Endothelial cell of umbilical vein (primary cell): ENCODE data around the gene SETX. TPM values are rescaled to one million over a fixed set of nuclear protein-coding genes. Genes with fewer than 3 reads are reported as not detected.
A peak's percentile ranks its signal among the peaks of the same experiment; 100 is the strongest.

Source experiments
- BruUV-seq: library from RNA; stranded (reverse); fragments of 400-500 nt; replicated peaks from 2 replicates; lab custom pipeline; 2021; lab: Mats Ljungman, UMichigan
- CTCF ChIA-PET: fragments of 300-600, 350-600 bp; sonication (Branson Sonifier 250); formaldehyde crosslinking; loops from one replicate; lab custom pipeline; 2021; ENCODE audit warnings: antibody characterized with exemption, inconsistent platforms; lab: Charles Lee
- POLR2A ChIA-PET: fragments of 300-600, 350-600 bp; sonication (Branson Sonifier 250); formaldehyde crosslinking; loops from one replicate; lab custom pipeline; 2021; ENCODE audit warnings: antibody characterized with exemption, inconsistent platforms; lab: Charles Lee
- DNase-seq: peaks from one replicate; pipeline ENCODE4 v3.0.0-alpha.2; 2011; ENCODE audit warnings: low read depth, low spot score
- FAIRE-seq: peaks from 2 replicates; lab custom pipeline; 2011; peaks lifted over from hg19 to GRCh38; lab: Jason Lieb, UNC
- H2AFZ ChIP-seq: 2 replicates; pipeline ENCODE4 v1.6.0; 2012; ENCODE audit warnings: low read depth, low read length, control low read depth, inconsistent platforms
- H3K27ac ChIP-seq: 2 replicates; pipeline ENCODE4 v1.5.1; 2011; ENCODE audit warnings: low read depth, mild to moderate bottlenecking, control low read depth, low read length, moderate library complexity; ENCODE audit not compliant: insufficient read depth
- H3K27me3 ChIP-seq, 2 experiments: 2 replicates each; pipeline versions ENCODE4 v1.6.0 to v1.6.1; 2011; ENCODE audit warnings: low read length in 2 of 2, mixed read lengths in 1 of 2; ENCODE audit not compliant: control insufficient read depth in 2 of 2, insufficient read depth in 2 of 2
- H3K36me3 ChIP-seq, 2 experiments: 2 replicates in 1 of 2; 3 replicates in 1 of 2; pipeline ENCODE4 v1.5.1; 2011; ENCODE audit warnings: low read length in 2 of 2, mild to moderate bottlenecking in 1 of 2, moderate library complexity in 1 of 2; ENCODE audit not compliant: control insufficient read depth in 2 of 2, insufficient read depth in 2 of 2; ENCODE audit errors: extremely low read depth in 1 of 2
- H3K4me1 ChIP-seq: 3 replicates; pipeline ENCODE4 v1.5.1; 2011; ENCODE audit warnings: mild to moderate bottlenecking, low read length; ENCODE audit not compliant: control insufficient read depth, insufficient read depth; ENCODE audit errors: extremely low read depth
- H3K4me2 ChIP-seq: 2 replicates; pipeline ENCODE4 v1.6.1; 2011; ENCODE audit warnings: low read length, control low read depth, mixed read lengths; ENCODE audit not compliant: insufficient read depth
- H3K4me3 ChIP-seq, 3 experiments: fragments of 200-600 bp in 1 of 3; sonication (generic), shearing (Covaris generic) in 1 of 3; replicated peaks in 1 of 3; 2 replicates each; pipeline ENCODE4 v1.5.1; 2011 to 2016; ENCODE audit warnings: control low read depth in 3 of 3, low read length in 3 of 3, mild to moderate bottlenecking in 2 of 3, inconsistent platforms in 1 of 3, low read depth in 1 of 3, moderate library complexity in 1 of 3; ENCODE audit not compliant: insufficient read depth in 1 of 3
- H3K79me2 ChIP-seq: 2 replicates; pipeline ENCODE4 v1.6.0; 2012; ENCODE audit warnings: low read length, inconsistent platforms; ENCODE audit not compliant: control insufficient read depth, insufficient read depth
- H3K9ac ChIP-seq: replicated peaks from 2 replicates; pipeline ENCODE3; 2011; ENCODE audit warnings: low read length, control low read depth; ENCODE audit not compliant: insufficient read depth; ENCODE audit errors: extremely low read depth
- H3K9me1 ChIP-seq: replicated peaks from 3 replicates; pipeline ENCODE4 v1.6.0; 2011; ENCODE audit warnings: mild to moderate bottlenecking, low read length; ENCODE audit not compliant: control insufficient read depth, insufficient read depth; ENCODE audit errors: extremely low read depth
- H3K9me3 ChIP-seq: replicated peaks from 2 replicates; pipeline ENCODE4 v1.5.1; 2012; ENCODE audit warnings: low read length, inconsistent platforms; ENCODE audit not compliant: control insufficient read depth, insufficient read depth
- H4K20me1 ChIP-seq: replicated peaks from 2 replicates; pipeline ENCODE3; 2011; ENCODE audit warnings: mild to moderate bottlenecking, low read length; ENCODE audit not compliant: control insufficient read depth, insufficient read depth; ENCODE audit errors: extremely low read depth
- CTCF ChIP-seq, 2 donors: IDR thresholded peaks; 1 replicate in 1 of 2; 2 replicates in 1 of 2; pipeline ENCODE4 v1.5.1; 2011; ENCODE audit warnings: low read length in 2 of 2, mild to moderate bottlenecking in 2 of 2, moderate library complexity in 2 of 2, control low read depth in 1 of 2, inconsistent platforms in 1 of 2, low read depth in 1 of 2; ENCODE audit not compliant: insufficient read depth in 1 of 2; ENCODE audit errors: extremely low read depth in 1 of 2
- EZH2 ChIP-seq: IDR thresholded peaks from 2 replicates; pipeline ENCODE4 v1.6.1; 2012; ENCODE audit warnings: borderline replicate concordance, low read depth, mild to moderate bottlenecking, moderate library complexity, low read length, inconsistent platforms; ENCODE audit not compliant: severe bottlenecking
- FOS ChIP-seq: IDR thresholded peaks from 2 replicates; pipeline ENCODE4 v1.6.1; 2011; ENCODE audit warnings: mild to moderate bottlenecking, low read length, moderate library complexity, borderline replicate concordance; ENCODE audit not compliant: insufficient read depth
- GATA2 ChIP-seq: IDR thresholded peaks from 2 replicates; pipeline ENCODE4 v1.7.0; 2011; ENCODE audit warnings: low read depth, mild to moderate bottlenecking, moderate library complexity, mixed read lengths, low read length; ENCODE audit not compliant: insufficient read length, insufficient read depth
- JUN ChIP-seq: IDR thresholded peaks from 2 replicates; pipeline ENCODE4 v1.6.1; 2011; ENCODE audit warnings: borderline replicate concordance, low read depth; ENCODE audit not compliant: insufficient read length, insufficient read depth
- MAX ChIP-seq: IDR thresholded peaks from 2 replicates; pipeline ENCODE4 v1.6.1; 2011; ENCODE audit not compliant: insufficient read depth, insufficient read length
- MYC ChIP-seq: IDR thresholded peaks from one replicate; pipeline ENCODE4 v1.6.1; 2011; ENCODE audit warnings: mild to moderate bottlenecking, low read depth, low read length
- POLR2A ChIP-seq: IDR thresholded peaks from 2 replicates; pipeline ENCODE4 v1.6.1; 2012; ENCODE audit warnings: low read depth, mild to moderate bottlenecking, control low read depth, low read length
- POLR2AphosphoS5 ChIP-seq: IDR thresholded peaks from 2 replicates; pipeline ENCODE4 v1.6.1; 2012; ENCODE audit warnings: low read depth, mild to moderate bottlenecking, control low read depth, low read length, moderate library complexity; ENCODE audit not compliant: insufficient read depth
- dilution Hi-C: fragments of 300-500 bp; cut with MboI; formaldehyde crosslinking; loops from one replicate; pipeline ENCODE4 v1.15.0; 2019; ENCODE audit warnings: low sequenced_read_pairs; ENCODE audit not compliant: extremely low pct_ligation_motif_present
- intact Hi-C: fragments of 100-400 bp; cut with micrococcal nuclease; formaldehyde crosslinking; loops from one replicate; pipeline ENCODE4 v1.10.0; 2022
- polyA plus RNA-seq, 4 experiments: library from polyadenylated mRNA; depleted of rRNA in 3 of 4; stranded (reverse) in 3 of 4; unstranded in 1 of 4; fragments of >200 nt; gene quantifications; 2 replicates each; pipeline versions ENCODE4 v1.2.1 to v1.2.3, GENCODE V29; 2011 to 2012; ENCODE audit warnings: missing spikeins in 1 of 4
- total RNA-seq: library from RNA; stranded (reverse); gene quantifications from 2 replicates; pipeline ENCODE4 v1.2.3, GENCODE V29; 2021

SETX gene
- total and polyA plus RNA-seq, 2 donors (not counting 3 experiments of a cell fraction or from before 2014, with no cell fraction given) = 20.9 to 47.7 TPM

GRCh38 chr9:132235894-132236661, 118.7 kb downstream of the SETX start:
- no TSS peak for BruUV-seq
- no peaks in the 10 kb centered on the region for H4K20me1 ChIP-seq
- no peaks in the 10 kb centered on the region for H3K9me1 ChIP-seq
- no peak overlapping the region for H3K9ac ChIP-seq
- no peaks in the 10 kb centered on the region for H3K4me1 ChIP-seq
- intact Hi-C loops = loop anchor here (1.0 kb wide), 2 partner anchors 67 to 474 kb away; no protein-coding TSS in a partner anchor
- no peak overlapping the region for H2AFZ ChIP-seq
- DNase-seq = peak; percentile 59
- H3K27me3 ChIP-seq = peaks cover 0 to 8% of the 10 kb centered on the region in 2 experiments
- peak; percentile 88 for FAIRE-seq
- H3K36me3 ChIP-seq = no peaks in the 10 kb centered on the region
- ChIA-PET CTCF (interaction anchor here (0.6 to 10.1 kb wide), 48 partner anchors 8 to 490 kb away, joined by 3 to 408 read pairs (median 4); partner anchors contain the start of gene NTNG2), POLR2A (interaction anchor here (0.5 kb wide), 1 partner anchor 472 kb away, joined by 4 read pairs; no protein-coding TSS in a partner anchor)
- H3K4me3 ChIP-seq = no peak overlapping the region
- H3K9me3 ChIP-seq = no peaks in the 10 kb centered on the region
- no peak overlapping the region for H3K27ac ChIP-seq
- no peaks in the 10 kb centered on the region for H3K79me2 ChIP-seq
- no peak overlapping the region for H3K4me2 ChIP-seq
- TF ChIP-seq MAX (no peak), GATA2 (no peak), JUN (no peak), POLR2AphosphoS5 (no peak), FOS (no peak), POLR2A (no peak), EZH2 (no peak), MYC (no peak), CTCF (IDR thresholded peaks at IDR 0.05; ENCODE audit: extremely low read depth in 1 of 2, insufficient read depth in 1 of 2, low read depth in 1 of 2, low read length in 2 of 2) (peak; percentile 93 to 96)
- dilution Hi-C loops = no loop called here
